ENCODE measurements around the gene SERPINB10.
A peak's percentile ranks its signal among the peaks of the same experiment; 100 is the strongest.

Gene SERPINB10

DNA sequence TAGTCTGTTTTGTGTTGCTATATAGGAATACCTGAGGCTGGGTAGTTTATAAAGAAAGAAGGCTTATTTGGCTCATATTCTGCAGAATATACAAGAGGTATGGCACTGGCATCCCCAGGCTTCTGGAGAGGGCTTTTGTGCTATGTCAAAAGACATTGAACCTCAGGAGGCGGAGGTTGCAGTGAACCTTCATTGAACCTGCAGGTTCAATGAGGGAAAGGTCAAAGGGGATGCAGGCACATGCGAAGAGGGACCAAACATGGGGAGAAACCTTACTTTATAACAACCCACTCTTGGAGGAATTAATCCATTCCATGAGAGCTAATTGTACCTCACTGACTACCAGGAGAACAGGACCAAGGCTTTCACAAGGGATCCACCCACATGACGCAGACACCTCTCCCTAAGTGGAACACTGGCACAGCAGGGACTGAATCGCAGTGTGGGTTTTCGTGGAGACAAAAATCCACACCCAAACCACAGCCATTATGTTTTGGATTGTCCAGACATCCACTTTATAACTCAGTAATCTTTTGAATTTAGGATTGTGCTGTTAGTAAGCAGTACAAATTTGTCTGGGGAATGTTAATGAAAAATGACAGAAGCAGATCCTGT, 58.1 kb downstream of the SERPINB10 start:
- no peaks in the 10 kb centered on the region for H4K20me1 ChIP-seq (ENCODE audit: insufficient read depth, low read length, poor library complexity, severe bottlenecking)
- H3K4me2 ChIP-seq (ENCODE audit: low read depth, low read length, poor library complexity, severe bottlenecking) = no peak overlapping the region
- TF ChIP-seq, protein P1, sequence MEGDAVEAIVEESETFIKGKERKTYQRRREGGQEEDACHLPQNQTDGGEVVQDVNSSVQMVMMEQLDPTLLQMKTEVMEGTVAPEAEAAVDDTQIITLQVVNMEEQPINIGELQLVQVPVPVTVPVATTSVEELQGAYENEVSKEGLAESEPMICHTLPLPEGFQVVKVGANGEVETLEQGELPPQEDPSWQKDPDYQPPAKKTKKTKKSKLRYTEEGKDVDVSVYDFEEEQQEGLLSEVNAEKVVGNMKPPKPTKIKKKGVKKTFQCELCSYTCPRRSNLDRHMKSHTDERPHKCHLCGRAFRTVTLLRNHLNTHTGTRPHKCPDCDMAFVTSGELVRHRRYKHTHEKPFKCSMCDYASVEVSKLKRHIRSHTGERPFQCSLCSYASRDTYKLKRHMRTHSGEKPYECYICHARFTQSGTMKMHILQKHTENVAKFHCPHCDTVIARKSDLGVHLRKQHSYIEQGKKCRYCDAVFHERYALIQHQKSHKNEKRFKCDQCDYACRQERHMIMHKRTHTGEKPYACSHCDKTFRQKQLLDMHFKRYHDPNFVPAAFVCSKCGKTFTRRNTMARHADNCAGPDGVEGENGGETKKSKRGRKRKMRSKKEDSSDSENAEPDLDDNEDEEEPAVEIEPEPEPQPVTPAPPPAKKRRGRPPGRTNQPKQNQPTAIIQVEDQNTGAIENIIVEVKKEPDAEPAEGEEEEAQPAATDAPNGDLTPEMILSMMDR (conservative IDR thresholded peaks at IDR 0.05; ENCODE audit: low read length) = no peak
- TF ChIP-seq EZH2phosphoT487 (IDR thresholded peaks at IDR 0.05; ENCODE audit: borderline replicate concordance) = no peak
- no peak overlapping the region for H2AFZ ChIP-seq (ENCODE audit: low read length)
- H3K4me3 ChIP-seq (ENCODE audit: low read length, poor library complexity, severe bottlenecking) = no peak overlapping the region
- peaks cover 24% of the 10 kb centered on the region for H3K27me3 ChIP-seq (ENCODE audit: insufficient read depth, low read length, poor library complexity, severe bottlenecking)
- no peaks in the 10 kb centered on the region for H3K79me2 ChIP-seq (ENCODE audit: insufficient read depth, low read length)
- no peaks in the 10 kb centered on the region for H3K9me2 ChIP-seq (replicated peaks; ENCODE audit: low read depth, low read length)
- no peak overlapping the region for H3K9ac ChIP-seq (ENCODE audit: low read depth, low read length, poor library complexity, severe bottlenecking)
- peaks cover 7% of the 10 kb centered on the region for H3K4me1 ChIP-seq (ENCODE audit: insufficient read depth, low read length, poor library complexity, severe bottlenecking)
- no peaks in the 10 kb centered on the region for H3K36me3 ChIP-seq (ENCODE audit: insufficient read depth, low read length)
- H3K9me3 ChIP-seq (ENCODE audit: insufficient read depth, low read depth, low read length) = no peaks in the 10 kb centered on the region
- no peaks in the 10 kb centered on the region for H3F3A ChIP-seq (ENCODE audit: low read depth)

DNA sequence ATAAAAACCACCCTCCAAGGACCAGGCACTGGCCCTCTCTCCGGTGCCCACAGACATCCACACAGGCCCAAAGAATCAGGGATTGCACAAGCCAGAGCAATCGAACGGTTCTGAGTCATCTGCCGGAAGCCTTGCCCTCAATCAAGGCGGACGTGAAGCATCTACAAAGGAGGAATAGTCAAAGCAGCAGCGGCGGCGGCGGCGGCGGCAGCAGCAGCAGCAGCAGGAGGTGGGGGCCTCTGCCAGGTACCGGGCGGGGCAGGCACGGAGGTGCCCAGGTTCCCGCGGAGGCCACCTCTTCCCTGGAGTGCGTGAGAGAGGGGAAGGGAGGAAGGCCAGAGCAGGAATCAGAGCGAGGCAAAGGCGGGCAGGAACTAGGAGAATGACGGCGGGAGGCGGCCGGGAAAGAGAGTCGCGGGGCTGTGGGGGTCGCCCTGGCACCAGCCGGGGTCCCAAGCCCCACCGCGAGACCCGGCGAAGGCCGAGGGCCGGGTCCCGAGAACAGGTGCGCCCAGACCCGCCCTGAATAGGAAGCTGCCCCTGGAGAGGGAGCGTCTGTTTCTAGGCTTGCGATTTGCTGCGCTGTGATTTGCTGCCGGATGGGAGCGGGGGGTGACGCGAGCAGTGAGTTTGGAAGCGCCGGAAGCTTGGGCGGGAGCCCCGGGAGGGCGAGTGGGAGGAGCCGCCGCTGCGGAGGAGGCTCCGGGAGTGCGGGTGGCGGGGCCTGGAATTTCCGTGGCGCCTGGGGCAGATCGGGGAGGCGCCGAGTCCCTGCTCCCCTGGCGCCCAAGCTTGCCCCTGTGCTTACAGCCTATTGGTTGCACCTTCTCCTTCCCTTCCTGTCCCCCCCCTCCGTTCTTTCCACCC, 62.4 kb downstream of the SERPINB10 start, which contains the start of gene SERPINB8:
Gene SERPINB8, plus strand, starts transcription at position 140 of the 867 bp plus-strand sequence. CDS start 8,228 bp downstream, outside the sequence.
- H2AFZ ChIP-seq (ENCODE audit: low read length) = peak within 1 kb of the TSS; percentile 98
- H3K9ac ChIP-seq (ENCODE audit: low read depth, low read length, poor library complexity, severe bottlenecking) = peak within 1 kb of the TSS; percentile 70
- peaks cover 9% of the 10 kb centered on the region for H3K4me1 ChIP-seq (ENCODE audit: insufficient read depth, low read length, poor library complexity, severe bottlenecking)

DNA sequence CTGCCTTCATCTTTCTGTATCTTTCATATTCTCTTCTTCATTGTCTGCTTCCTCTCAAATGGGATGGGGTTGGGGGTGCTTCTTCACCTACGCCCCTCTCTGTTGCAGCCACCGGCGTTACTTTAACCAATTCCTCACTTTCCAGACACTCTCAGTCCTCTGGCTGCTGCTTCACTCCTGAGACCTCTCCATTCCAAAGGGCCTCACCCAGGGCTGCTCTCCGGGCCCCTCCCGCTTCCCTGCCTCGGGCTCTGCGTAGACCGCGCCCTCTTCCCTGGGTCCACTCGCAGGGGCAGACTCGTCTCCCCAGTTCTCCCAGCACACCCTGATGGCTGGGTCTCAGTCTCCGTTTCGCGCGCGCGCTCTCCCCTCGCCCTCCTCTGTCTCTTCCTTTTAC, 63.0 kb downstream of the SERPINB10 start:
- Histone ChIP-seq H3K9ac (ENCODE audit: low read depth, low read length, poor library complexity, severe bottlenecking) (peak overlapping the region; percentile 70), H3K4me1 (ENCODE audit: insufficient read depth, low read length, poor library complexity, severe bottlenecking) (peaks cover 9% of the 10 kb centered on the region), H3K9me2 (replicated peaks; ENCODE audit: low read depth, low read length) (no peaks in the 10 kb centered on the region), H3F3A (ENCODE audit: low read depth) (no peaks in the 10 kb centered on the region), H3K36me3 (ENCODE audit: insufficient read depth, low read length) (no peaks in the 10 kb centered on the region), H3K4me2 (ENCODE audit: low read depth, low read length, poor library complexity, severe bottlenecking) (peak overlapping the region; percentile 92), H3K4me3 (ENCODE audit: low read length, poor library complexity, severe bottlenecking) (peak overlapping the region; percentile 85), H3K79me2 (ENCODE audit: insufficient read depth, low read length) (no peaks in the 10 kb centered on the region), H3K9me3 (ENCODE audit: insufficient read depth, low read depth, low read length) (no peaks in the 10 kb centered on the region), H3K27me3 (ENCODE audit: insufficient read depth, low read length, poor library complexity, severe bottlenecking) (peaks cover 24% of the 10 kb centered on the region), H2AFZ (ENCODE audit: low read length) (peak overlapping the region; percentile 98), H4K20me1 (ENCODE audit: insufficient read depth, low read length, poor library complexity, severe bottlenecking) (no peaks in the 10 kb centered on the region)
- no peak for TF ChIP-seq EZH2phosphoT487 (IDR thresholded peaks at IDR 0.05; ENCODE audit: borderline replicate concordance)
- TF ChIP-seq, protein P1 (conservative IDR thresholded peaks at IDR 0.05; ENCODE audit: low read length) = no peak

More for the DNA sequence above, 62.4 kb downstream of the SERPINB10 start, which contains the start of gene SERPINB8:
- H3K9me2 ChIP-seq (replicated peaks; ENCODE audit: low read depth, low read length) = no peaks in the 10 kb centered on the region
- H3K4me2 ChIP-seq (ENCODE audit: low read depth, low read length, poor library complexity, severe bottlenecking) = peak within 1 kb of the TSS; percentile 92
- H3K79me2 ChIP-seq (ENCODE audit: insufficient read depth, low read length) = no peaks in the 10 kb centered on the region
- H3K4me3 ChIP-seq (ENCODE audit: low read length, poor library complexity, severe bottlenecking) = peak within 1 kb of the TSS; percentile 85
- H4K20me1 ChIP-seq (ENCODE audit: insufficient read depth, low read length, poor library complexity, severe bottlenecking) = no peaks in the 10 kb centered on the region
- H3K27me3 ChIP-seq (ENCODE audit: insufficient read depth, low read length, poor library complexity, severe bottlenecking) = peaks cover 24% of the 10 kb centered on the region
- H3K9me3 ChIP-seq (ENCODE audit: insufficient read depth, low read depth, low read length) = no peaks in the 10 kb centered on the region
- H3K36me3 ChIP-seq (ENCODE audit: insufficient read depth, low read length) = no peaks in the 10 kb centered on the region
- no peaks in the 10 kb centered on the region for H3F3A ChIP-seq (ENCODE audit: low read depth)
- no peak for TF ChIP-seq EZH2phosphoT487 (IDR thresholded peaks at IDR 0.05; ENCODE audit: borderline replicate concordance)
- TF ChIP-seq, protein P1 (conservative IDR thresholded peaks at IDR 0.05; ENCODE audit: low read length) = no peak
